GM19193 (cell line): ENCODE data around the gene B3GNT5.

ENCODE experiments used
- POLR2A ChIP-seq: IDR thresholded peaks from 4 replicates; pipeline ENCODE4 v1.6.1; 2011; ENCODE audit not compliant: insufficient read depth, insufficient read length; ENCODE audit errors: extremely low read depth

The B3GNT5 gene

GRCh38 chr3:183267140-183267539 lies 14.1 kb downstream of the B3GNT5 start:
- TF ChIP-seq POLR2A = no peak

- TF ChIP-seq POLR2A = no peak
Measured at GRCh38 chr3:183268366-183268765, 15.3 kb downstream of the B3GNT5 start.

GRCh38 chr3:183269345-183269744 lies 16.3 kb downstream of the B3GNT5 start:
- no peak for TF ChIP-seq POLR2A

GRCh38 chr3:183270344-183270743 lies 17.3 kb downstream of the B3GNT5 start:
- TF ChIP-seq POLR2A = no peak

- no peak for TF ChIP-seq POLR2A
Measured at GRCh38 chr3:183272142-183272541, 19.1 kb downstream of the B3GNT5 start.

- TF ChIP-seq POLR2A = no peak
Measured at GRCh38 chr3:183272791-183273190, 19.7 kb downstream of the B3GNT5 start.

- TF ChIP-seq POLR2A = no peak
Measured at GRCh38 chr3:183274609-183275008, 21.6 kb downstream of the B3GNT5 start.

- no peak for TF ChIP-seq POLR2A
Measured at GRCh38 chr3:183275418-183275817, 22.4 kb downstream of the B3GNT5 start.

- no peak for TF ChIP-seq POLR2A
Measured at GRCh38 chr3:183275937-183276336, 22.9 kb downstream of the B3GNT5 start.

- no peak for TF ChIP-seq POLR2A
Measured at GRCh38 chr3:183277260-183277659, 24.2 kb downstream of the B3GNT5 start.

GRCh38 chr3:183278479-183279088 lies 25.5 kb downstream of the B3GNT5 start:
- no peak for TF ChIP-seq POLR2A

- TF ChIP-seq POLR2A = no peak
Measured at GRCh38 chr3:183279371-183279770, 26.3 kb downstream of the B3GNT5 start.

GRCh38 chr3:183281126-183281797 lies 28.2 kb downstream of the B3GNT5 start:
- TF ChIP-seq POLR2A = no peak

GRCh38 chr3:183283886-183284285 lies 30.8 kb downstream of the B3GNT5 start:
- TF ChIP-seq POLR2A = no peak

GRCh38 chr3:183284570-183284969 lies 31.5 kb downstream of the B3GNT5 start:
- no peak for TF ChIP-seq POLR2A

GRCh38 chr3:183285318-183285717 lies 32.3 kb downstream of the B3GNT5 start:
- TF ChIP-seq POLR2A = no peak

GRCh38 chr3:183285828-183286457 lies 32.9 kb downstream of the B3GNT5 start:
- TF ChIP-seq POLR2A = peak; percentile 49

GRCh38 chr3:183287301-183287971 lies 34.4 kb downstream of the B3GNT5 start:
- TF ChIP-seq POLR2A = no peak
